Frontal cortex (tissue), 4 donors: ENCODE results near the gene TGFB2. TPM values are rescaled to one million over a fixed set of nuclear protein-coding genes. Genes with fewer than 3 reads are reported as not detected.
A peak's percentile ranks its signal among the peaks of the same experiment; 100 is the strongest.

Experiments used
- DNase-seq, 2 donors: peaks; one replicate each; pipeline ENCODE4 v3.0.0; 2012; ENCODE audit warnings: low spot score in 2 of 2
- FAIRE-seq: peaks from 2 replicates; lab custom pipeline; 2012; peaks lifted over from hg19 to GRCh38; lab: Jason Lieb, UNC
- total RNA-seq: library from RNA; depleted of rRNA; stranded (reverse); fragments of >200 nt; gene quantifications from one replicate; pipeline ENCODE4 v1.2.3, GENCODE V29; 2014
- donor health status: control.
- donor health status: control.
- donor health status: control.

TGFB2 gene
- total RNA-seq, 1 donor from 2014 or later = 19.6 TPM

GRCh38 chr1:218357211-218357892 is 12.2 kb downstream of the TGFB2 start:
- DNase-seq = no peak
- no peak for FAIRE-seq

- DNase-seq = no peak
- no peak for FAIRE-seq
Measured at GRCh38 chr1:218357893-218358232, 12.7 kb downstream of the TGFB2 start.

- DNase-seq (no peak), FAIRE-seq (no peak)
Measured at GRCh38 chr1:218361298-218362065, 16.3 kb downstream of the TGFB2 start.

- no peak for FAIRE-seq
- DNase-seq = no peak
Measured at GRCh38 chr1:218362418-218363076, 17.4 kb downstream of the TGFB2 start.

- DNase-seq (no peak), FAIRE-seq (no peak)
Measured at GRCh38 chr1:218363141-218363540, 18.0 kb downstream of the TGFB2 start.

GRCh38 chr1:218364028-218364710 is 19.0 kb downstream of the TGFB2 start:
- FAIRE-seq (no peak), DNase-seq (no peak)

- no peak for DNase-seq
- FAIRE-seq = no peak
Measured at GRCh38 chr1:218365226-218365999, 20.3 kb downstream of the TGFB2 start.

GRCh38 chr1:218366322-218367052 is 21.4 kb downstream of the TGFB2 start:
- FAIRE-seq (no peak), DNase-seq (no peak)

- no peak for DNase-seq
- no peak for FAIRE-seq
Measured at GRCh38 chr1:218367118-218367517, 22.0 kb downstream of the TGFB2 start.

GRCh38 chr1:218368686-218369085 is 23.6 kb downstream of the TGFB2 start:
- FAIRE-seq (no peak), DNase-seq (no peak)

GRCh38 chr1:218369688-218370511 is 24.8 kb downstream of the TGFB2 start:
- no peak for FAIRE-seq
- no peak for DNase-seq

- peak in 1 of 2 donors; percentile 45 for DNase-seq
Measured at GRCh38 chr1:218371927-218372672, 27.0 kb downstream of the TGFB2 start.

GRCh38 chr1:218374401-218375353 is 29.5 kb downstream of the TGFB2 start:
- no peak for DNase-seq

More at GRCh38 chr1:218371927-218372672, 27.0 kb downstream of the TGFB2 start:
- peak; percentile 78 for FAIRE-seq

GRCh38 chr1:218376722-218377121 is 31.6 kb downstream of the TGFB2 start:
- FAIRE-seq = no peak
- no peak for DNase-seq

More at GRCh38 chr1:218374401-218375353, 29.5 kb downstream of the TGFB2 start:
- FAIRE-seq = no peak

- DNase-seq (no peak), FAIRE-seq (no peak)
Measured at GRCh38 chr1:218377143-218377660, 32.1 kb downstream of the TGFB2 start.
